Neural cell (in vitro differentiated cells): Measurements from ENCODE around the gene ZNF583.

ENCODE experiments used
- EP300 ChIP-seq: fragments of 450-650 bp; conservative IDR thresholded peaks from 2 replicates; pipeline ENCODE4 v1.6.1; 2014; ENCODE audit warnings: antibody characterized with exemption, mild to moderate bottlenecking, moderate library complexity; ENCODE audit not compliant: poor library complexity, severe bottlenecking
- EZH2 ChIP-seq: fragments of 200-600, 300-800 bp; shearing (Covaris generic), sonication (generic); IDR thresholded peaks from 2 replicates; pipeline ENCODE4 v1.6.1; 2014; ENCODE audit warnings: antibody characterized with exemption, low read length, borderline replicate concordance, mild to moderate bottlenecking; ENCODE audit not compliant: insufficient read depth, poor library complexity, severe bottlenecking
- TF ChIP-seq, protein P1 (sequence below): fragments of 450-650 bp; IDR thresholded peaks from 2 replicates; pipeline ENCODE4 v1.5.1; 2014; ENCODE audit warnings: antibody characterized with exemption, mild to moderate bottlenecking, moderate library complexity; ENCODE audit not compliant: poor library complexity, severe bottlenecking

DNA sequence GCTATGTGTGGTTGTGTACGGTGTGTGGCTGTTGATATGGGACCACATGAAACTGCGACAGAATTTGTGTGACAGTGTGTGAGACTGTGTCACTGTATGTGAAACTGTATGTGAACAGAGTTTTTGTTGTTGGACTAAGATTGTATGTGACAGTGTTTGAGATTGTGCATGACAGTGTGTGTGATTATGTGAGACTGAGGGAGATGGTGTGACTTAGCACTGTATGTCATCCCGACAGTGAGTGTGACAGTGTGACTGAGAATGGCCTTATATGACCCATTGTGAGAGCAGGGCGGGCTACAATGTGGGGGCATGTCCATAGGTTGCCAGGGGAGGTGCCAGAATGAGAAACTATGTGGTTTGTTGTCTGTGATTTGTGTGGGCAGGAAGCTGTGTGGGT is 930 bp downstream of the ZNF583 start:
- TF ChIP-seq EP300 (no peak), EZH2 (no peak)
- TF ChIP-seq, protein P1, sequence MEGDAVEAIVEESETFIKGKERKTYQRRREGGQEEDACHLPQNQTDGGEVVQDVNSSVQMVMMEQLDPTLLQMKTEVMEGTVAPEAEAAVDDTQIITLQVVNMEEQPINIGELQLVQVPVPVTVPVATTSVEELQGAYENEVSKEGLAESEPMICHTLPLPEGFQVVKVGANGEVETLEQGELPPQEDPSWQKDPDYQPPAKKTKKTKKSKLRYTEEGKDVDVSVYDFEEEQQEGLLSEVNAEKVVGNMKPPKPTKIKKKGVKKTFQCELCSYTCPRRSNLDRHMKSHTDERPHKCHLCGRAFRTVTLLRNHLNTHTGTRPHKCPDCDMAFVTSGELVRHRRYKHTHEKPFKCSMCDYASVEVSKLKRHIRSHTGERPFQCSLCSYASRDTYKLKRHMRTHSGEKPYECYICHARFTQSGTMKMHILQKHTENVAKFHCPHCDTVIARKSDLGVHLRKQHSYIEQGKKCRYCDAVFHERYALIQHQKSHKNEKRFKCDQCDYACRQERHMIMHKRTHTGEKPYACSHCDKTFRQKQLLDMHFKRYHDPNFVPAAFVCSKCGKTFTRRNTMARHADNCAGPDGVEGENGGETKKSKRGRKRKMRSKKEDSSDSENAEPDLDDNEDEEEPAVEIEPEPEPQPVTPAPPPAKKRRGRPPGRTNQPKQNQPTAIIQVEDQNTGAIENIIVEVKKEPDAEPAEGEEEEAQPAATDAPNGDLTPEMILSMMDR: no peak
